Midbrain (tissue), 1 donor: ENCODE measurements around the gene RBM15B.
"Not testable (repeated sequence)": the region's sequence is repeated elsewhere in the genome, so short reads cannot be mapped to it uniquely, and the experiment has no call there.

Source experiments
- DNase-seq: peaks from one replicate; lab custom pipeline; 2025; lab: John Stamatoyannopoulos, UW

RBM15B gene, protein sequence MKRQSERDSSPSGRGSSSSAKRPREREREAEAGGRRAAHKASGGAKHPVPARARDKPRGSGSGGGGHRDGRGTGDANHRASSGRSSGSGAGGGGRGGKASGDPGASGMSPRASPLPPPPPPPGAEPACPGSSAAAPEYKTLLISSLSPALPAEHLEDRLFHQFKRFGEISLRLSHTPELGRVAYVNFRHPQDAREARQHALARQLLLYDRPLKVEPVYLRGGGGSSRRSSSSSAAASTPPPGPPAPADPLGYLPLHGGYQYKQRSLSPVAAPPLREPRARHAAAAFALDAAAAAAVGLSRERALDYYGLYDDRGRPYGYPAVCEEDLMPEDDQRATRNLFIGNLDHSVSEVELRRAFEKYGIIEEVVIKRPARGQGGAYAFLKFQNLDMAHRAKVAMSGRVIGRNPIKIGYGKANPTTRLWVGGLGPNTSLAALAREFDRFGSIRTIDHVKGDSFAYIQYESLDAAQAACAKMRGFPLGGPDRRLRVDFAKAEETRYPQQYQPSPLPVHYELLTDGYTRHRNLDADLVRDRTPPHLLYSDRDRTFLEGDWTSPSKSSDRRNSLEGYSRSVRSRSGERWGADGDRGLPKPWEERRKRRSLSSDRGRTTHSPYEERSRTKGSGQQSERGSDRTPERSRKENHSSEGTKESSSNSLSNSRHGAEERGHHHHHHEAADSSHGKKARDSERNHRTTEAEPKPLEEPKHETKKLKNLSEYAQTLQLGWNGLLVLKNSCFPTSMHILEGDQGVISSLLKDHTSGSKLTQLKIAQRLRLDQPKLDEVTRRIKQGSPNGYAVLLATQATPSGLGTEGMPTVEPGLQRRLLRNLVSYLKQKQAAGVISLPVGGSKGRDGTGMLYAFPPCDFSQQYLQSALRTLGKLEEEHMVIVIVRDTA

DNA sequence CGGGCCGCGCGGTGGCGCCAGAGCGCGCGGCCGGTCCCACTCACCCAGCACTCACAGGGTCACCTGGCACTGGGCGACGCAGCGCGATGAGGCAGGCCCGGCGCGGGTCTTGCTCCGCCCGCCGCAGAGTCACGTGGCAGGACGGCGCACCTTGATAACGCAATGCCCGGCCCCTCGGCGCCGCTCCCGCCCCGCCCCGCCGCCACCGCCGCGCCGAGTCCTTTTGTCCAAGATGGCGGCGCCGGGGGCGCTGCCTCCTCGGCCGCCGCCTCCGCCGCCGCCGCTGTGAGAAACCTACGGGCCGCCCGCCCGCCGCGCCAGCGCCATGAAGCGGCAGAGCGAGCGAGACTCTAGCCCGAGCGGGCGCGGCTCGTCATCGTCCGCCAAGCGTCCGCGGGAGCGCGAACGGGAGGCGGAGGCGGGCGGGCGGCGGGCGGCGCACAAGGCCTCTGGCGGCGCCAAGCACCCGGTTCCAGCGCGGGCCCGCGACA lies at the start of gene RBM15B:
TSS of gene RBM15B (plus strand) at position 211 of the 491 bp plus-strand sequence. CDS start at position 326, 115 bp downstream.
- peak; percentile 96 for DNase-seq

DNA sequence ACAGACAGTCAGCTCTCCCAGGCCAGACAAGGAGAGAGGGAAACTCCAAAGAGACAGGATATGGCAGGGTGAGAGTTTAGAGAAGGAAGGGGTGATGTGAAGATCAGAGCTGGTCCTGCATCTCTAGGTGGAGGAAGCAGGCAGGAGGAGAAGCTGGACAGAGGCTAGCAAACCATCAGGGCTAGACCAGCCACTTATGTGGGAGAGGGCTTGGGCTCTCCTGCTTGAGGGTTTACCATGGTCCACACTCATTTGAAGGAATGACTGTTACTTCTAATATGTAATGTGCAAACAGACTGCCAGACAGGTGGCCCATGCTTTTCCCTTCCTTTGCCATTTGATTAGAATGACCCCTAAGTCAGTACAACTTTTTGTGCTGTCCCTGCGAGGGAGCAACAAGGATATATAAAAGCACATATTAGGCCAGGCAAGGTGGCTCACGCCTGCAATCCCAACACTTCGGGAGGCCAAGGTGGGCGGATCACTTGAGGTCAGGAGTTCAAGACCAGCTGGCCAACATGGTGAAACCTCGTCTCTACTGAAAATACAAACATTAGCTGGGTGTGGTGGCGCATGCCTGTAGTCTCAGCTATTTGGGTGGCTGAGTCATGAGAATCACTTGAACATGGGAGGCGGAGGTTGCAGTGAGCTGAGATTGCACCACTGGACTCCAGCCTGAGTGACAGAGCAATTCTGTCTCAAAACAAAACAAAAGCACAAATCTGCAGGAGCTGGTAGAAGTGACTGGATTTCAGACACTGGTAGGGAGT lies 47.0 kb upstream of the RBM15B start:
- no peak for DNase-seq

DNA sequence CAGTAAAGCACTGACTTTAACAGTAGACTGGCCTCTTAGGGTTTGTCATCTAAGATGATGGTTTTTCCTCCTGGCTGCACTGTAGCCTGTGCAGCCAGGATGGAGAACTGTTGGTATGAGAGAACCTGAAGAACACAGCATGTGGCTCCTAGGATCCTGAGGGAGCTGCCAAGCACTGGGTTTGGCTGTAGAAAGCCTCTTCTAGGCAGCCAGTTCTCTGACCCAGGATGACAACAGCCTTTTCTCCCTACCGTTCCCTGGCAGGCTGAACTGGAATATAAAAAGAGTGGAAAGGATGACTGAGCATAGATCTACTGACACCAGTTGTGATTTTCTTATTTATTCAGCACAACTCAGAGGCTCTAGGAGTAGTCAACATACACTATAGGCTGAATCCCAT lies 40.3 kb upstream of the RBM15B start:
- DNase-seq: peak; percentile 33

DNA sequence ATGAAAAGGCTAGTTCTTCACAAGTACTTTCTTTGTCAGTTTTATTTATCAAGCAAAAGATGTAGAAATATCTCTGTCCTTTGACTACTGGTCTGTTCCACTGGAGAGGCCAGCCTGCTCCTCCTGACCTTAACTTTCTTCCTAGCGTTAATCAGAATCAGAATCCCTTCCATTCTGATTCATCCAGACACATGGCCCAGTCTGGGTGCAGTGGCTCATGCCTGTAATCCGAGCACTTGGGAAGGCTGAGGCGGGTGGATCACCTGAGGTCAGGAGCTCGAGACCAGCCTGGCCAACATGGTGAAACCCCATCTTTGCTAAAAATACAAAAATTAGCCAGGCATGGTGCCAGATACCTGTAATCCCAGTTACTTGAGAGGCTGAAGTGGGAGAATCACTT lies 38.0 kb upstream of the RBM15B start:
- DNase-seq: no peak

DNA sequence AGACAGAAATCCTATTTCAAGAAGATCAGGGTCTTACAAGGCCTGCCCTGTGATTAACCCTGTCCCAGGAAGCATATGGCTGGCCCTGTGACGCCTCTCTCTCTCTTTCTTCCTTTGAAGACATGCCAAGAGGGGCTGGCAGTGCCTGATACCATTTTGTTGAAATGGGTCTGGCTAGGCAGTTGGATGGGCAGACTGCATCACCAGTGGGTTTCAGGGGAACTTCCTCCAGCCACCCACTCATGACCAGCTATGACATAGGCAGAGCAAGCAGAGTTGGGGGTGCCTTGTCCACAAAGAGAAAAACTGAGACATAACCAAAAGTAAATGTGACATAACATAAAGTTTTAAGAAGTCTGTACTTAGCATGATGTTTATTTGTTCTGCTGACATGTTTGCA lies 37.4 kb upstream of the RBM15B start:
- DNase-seq: no peak

DNA sequence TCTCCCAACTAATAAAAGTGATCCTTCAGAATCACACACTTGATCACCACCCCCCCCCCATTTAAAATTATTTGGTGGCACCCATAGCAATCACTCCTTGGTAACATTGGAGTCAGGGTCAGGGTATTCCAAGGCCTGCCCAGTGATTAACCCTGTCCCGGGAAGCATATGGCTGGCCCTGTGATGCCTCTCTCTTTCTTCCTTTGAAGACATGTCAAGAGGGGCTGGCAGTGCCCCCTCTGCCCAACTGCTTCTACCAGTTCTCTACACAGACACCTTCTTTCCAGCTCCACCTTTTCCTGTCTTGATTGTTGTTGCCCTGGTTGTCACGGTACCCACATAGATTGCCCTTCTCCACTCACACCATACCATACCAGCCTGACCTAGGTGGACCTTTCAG lies 36.9 kb upstream of the RBM15B start:
- no peak for DNase-seq

DNA sequence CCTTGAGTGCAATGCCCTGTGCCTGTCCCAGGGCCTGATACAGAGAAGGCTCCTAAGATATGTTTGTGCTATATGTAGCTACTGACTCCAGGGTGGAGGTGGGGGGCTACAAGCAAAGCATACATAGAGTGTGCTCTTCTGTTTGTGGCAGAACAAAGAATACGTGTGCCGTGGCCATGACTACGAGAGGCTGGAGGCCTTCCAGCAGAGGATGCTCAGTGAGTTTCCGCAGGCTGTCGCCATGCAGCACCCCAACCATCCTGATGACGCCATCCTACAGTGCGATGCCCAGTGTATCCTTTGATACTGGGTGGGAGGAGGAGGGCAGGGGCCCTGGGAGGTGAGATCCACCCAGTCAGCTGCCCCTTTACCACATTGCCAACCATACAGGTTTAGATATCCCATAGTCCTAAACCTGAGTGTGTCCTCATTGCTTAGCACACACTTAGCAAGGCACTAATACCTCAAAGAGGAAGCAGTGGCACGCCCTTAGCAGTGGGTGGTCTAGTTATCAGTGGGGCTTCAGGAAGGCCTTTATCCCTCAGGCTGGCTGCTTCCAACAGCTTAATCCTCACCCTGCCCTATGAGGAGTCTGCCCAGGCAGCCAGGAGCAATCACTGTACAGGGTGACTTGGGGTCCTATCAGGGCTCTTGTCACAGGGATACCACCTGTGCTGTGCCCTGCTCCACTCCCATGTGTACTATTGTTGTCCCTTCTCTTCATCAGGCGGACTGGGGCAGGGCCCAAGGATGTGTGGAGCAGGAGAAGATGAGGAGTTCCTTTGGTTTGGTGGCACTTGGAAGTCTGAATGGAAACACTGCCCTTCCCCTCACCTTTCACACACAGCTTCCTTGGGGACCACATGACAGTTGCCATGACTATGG lies 36.1 kb upstream of the RBM15B start:
- no peak for DNase-seq

DNA sequence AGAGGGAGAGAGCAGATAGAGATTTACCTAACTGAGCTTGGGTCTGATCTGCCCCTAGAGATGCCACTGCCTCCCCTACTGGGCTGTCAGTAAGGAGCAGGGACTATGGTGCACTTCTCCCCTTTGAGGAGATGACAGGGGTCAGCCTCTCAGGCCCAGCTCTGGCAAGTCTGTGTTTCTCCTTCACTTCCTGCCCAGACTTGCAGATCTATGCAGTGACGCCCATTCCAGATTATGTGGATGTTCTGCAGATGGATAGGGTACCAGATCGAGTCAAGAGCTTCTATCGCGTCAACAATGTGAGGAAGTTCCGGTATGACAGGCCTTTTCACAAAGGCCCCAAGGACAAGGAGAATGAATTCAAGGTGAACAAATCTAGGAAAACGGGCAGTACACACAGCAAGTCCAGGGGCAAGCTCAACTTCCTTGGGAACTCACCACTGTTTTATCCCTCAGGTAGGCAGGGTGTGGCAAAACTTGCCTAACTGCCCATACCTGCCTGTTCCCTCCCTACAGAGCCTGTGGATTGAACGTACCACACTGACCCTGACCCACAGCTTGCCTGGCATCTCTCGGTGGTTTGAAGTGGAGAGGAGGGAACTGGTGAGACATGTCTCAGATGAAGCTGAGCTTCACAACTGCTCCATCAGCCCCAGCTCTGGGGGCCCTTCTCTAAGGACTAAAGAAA lies 35.0 kb upstream of the RBM15B start:
- DNase-seq: no peak

DNA sequence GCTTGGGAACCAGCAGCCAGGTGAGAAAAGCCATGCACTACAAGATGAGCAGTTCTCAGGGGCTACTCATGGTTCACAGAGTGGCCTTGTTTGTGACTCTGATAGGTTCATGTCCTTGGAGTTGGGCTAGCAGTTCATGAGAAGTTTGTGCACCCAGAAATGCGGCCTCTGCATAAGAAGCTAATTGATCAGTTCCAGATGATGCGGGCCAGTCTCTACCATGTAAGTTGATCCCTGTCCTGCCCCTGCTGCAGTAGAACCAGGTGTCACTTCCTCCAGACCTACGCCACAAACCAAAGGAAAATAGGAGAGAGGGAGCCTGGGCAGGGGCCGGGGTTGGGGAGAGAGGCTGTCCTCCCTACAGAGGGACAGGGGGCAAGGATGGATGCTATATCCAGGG lies 33.2 kb upstream of the RBM15B start:
- DNase-seq: no peak

DNA sequence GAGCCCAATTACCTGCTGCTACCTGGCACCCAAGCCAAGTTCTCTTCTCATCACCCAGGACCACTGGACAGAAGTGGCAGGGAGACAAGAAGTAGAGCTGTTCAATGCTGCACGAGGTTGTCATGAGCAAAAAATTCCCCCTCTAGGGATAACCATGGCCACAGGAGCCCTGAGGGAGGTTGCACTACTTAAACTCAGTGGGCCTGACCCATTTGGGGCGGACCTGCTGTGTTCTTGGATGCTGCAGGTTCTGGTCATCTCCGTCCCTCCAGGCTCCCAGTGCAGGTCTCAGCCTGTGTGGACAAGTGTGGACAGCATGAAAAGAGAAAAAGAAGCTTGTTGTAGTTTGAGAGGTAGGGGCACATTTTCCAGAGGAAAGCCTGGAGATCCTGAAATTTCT lies 32.1 kb upstream of the RBM15B start:
- no peak for DNase-seq

DNA sequence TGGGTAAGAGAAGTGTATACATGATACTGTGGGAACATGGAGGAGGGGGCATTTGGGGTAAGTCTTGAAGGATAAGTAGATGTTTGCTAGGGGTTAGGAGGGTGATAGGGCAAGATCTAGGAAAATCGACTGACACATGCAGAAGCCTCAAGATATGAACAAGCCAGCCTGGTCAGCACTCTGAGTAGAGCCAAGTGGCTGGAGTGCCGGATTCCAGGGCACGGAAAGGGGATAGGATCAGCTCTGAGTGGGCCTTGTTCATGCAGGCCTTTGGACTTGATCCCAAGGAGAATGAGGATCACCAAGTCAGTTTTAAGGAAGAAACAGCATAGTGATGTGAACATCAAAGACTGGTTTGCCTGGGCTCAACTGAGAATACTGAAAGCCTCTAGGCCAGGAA lies 30.3 kb upstream of the RBM15B start:
- DNase-seq: no peak

DNA sequence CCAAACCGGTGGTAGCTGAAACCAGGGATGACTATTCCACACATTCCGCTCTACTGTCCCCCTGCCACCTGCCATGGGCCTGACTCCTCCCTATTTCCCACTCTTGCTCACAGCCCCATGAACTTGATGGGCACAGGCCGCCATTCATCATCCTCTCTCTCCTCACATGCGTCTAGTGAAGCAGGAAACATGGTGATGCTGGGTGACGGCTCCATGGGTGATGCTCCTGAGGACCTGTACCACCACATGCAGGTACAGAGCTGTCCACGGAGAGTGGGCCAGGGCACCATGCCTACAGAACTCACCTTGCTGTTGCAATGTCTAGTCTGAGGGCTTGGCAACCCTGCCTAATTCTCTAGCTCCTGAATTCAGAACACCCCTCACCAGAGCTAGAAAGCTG lies 29.3 kb upstream of the RBM15B start:
- no peak for DNase-seq

DNA sequence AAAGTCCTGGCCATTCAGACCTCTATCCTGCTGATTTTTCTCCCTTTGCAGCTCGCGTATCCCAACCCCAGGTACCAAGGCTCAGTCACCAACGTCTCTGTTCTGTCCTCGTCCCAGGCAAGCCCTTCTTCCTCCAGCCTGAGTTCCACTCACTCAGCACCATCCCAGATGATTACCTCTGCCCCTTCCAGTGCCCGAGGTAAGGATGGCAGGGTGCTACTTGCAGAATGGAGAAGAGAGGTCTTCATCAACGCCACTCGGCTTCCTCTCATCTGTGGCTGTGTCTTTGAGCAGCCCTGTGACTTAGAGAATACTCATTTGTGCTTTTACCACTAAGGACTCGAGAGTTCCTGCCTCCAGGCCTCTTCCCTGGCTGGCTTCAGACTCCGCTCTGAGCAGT lies 28.6 kb upstream of the RBM15B start:
- no peak for DNase-seq

DNA sequence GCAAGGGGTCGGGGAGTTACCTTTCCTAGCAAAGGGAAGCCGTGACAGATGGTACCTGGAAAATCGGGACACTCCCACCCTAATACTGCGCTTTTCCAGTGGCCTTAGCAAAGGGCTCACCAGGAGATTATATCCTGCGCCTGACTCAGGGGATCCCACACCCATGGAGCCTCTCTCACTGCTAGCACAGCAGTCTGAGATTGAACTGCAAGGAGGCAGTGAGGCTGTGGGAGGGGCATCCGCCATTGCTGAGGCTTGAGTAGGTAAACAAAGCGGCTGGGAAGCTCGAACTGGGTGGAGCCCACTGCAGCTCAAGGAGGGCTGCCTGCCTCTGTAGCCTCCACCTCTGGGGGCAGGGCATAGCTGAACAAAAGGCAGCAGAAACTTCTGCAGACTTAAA lies 22.8 kb upstream of the RBM15B start:
- not testable (repeated sequence) for DNase-seq

DNA sequence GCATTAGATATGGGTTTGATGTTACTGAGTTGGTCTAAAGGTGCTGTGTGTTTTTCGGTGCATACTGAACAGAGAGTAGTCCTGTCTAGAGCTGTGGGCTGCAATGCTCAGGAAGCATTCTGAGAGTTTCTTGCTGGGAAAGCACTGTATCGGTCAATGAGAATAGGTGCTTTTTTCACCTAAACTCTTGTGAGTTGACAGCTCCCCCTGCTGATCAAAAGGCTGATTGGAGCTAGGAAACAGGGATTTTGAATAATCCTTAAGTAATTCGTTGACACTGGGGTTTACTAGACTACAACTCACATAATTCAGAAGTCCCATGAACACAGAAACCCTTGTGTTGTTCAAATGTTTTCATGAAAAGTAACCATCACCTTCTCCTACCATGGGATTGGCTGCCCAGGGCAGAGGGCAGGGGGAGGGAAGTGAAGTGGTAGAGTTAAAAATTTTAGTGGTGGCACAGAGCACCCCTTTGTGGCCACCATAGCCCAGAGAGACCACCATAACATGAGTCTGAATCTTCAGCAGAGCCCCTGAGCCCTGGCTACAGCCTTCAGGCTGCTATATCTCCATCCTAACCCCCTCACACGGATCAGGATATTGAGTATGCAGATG lies 19.0 kb upstream of the RBM15B start:
- peak; percentile 62 for DNase-seq

DNA sequence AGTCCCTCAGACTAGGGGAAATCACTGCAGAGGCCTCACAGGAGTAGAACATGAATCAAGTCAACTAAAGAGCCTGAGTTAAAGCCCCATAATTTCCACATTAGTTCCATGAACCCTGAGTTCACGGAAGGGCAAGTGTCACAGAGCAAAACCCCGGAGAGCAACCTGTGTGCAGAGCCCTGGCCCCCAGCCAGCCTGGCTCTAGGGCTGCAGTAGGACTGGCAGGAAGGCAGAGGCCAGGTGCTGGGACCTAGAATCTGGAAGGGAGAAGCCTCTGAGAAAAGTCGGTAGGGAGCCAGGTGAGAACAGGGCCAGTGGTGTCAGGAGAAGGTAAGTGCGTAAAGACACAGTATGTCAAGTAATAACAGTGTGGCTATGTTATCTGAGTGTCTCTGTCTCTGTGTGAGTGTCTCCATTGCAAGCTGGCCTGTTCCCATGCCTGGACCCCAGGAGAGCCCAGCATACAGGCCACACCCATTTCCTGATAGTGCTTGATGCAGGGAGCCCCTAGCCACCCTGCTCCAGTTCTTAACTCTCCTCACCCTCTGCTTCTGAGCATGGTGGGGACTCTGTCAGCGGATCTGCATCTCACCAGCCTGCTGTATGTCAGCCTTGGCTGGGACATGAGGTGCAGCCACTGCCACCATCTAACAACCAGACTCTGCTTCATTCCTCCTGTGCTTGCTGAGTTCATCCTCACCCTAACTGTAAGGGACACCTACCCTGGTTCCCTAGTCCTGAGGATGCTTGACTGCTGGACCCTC lies 17.2 kb upstream of the RBM15B start:
- no peak for DNase-seq

DNA sequence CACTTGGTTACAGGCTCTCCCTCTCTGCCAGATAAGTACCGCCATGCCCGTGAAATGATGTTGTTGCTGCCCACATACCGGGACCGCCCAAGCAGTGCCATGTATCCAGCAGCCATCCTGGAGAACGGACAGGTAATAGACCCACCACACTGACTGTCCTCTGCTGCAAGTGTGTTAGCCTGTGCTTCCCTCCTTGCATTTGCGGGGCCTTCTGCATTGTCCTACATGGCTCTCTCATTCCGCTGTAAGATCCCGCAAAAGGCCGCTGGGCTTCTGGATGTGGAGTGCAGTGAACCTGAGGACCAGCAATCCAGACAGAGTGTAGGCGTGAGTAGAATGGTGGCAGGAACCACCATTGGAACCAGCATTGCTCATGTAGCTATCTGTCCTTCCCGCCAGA lies 16.6 kb upstream of the RBM15B start:
- DNase-seq: no peak

DNA sequence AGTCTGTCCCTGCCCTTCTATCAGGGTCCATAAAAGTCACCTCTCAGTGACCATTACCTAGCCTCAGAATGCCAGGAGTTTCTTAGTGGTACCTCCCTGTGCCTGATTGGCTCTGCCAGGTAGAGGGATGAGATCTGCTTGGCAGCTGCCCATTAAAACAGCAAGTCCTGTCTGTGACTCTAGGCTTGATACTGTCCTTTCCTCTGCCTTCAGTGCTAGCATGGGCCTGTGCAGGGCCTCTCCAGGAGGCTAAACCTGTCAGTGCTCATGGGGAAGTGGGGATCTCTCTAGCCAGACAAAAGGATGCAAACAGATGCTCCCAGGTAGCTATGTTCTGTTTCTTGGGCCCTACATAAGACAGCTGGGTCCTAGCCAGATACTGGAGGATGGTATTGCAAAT lies 15.9 kb upstream of the RBM15B start:
- no peak for DNase-seq

DNA sequence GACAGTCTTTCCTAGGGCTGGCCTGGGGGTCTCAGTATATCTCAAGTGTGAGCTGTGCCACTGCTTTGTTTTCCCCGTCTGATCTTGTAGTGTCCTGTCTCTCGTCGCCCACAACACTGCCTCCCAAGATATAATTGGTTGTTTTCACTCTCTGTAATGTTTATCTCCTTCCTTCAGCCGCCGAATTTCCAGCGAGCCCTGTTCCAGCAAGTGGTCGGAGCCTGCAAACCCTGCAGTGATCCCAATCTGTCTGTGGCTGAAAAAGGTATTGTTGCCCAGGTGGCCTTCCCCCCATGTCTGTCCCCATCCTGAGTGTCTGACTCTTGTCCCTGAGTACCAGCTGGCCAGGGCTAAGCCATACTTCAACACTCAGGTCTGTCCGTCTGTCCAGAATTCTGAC lies 15.5 kb upstream of the RBM15B start:
- DNase-seq: no peak
